RPMI7951 (cell line): ENCODE measurements around the gene AP4M1. TPM values are rescaled to one million over a fixed set of nuclear protein-coding genes. Genes with fewer than 3 reads are reported as not detected.
"Not testable (repeated sequence)": the region's sequence is repeated elsewhere in the genome, so short reads cannot be mapped to it uniquely, and the experiment has no call there.

Experiments used
- DNase-seq: peaks from one replicate; pipeline ENCODE4 v3.0.0-alpha.2; 2012; ENCODE audit warnings: low read depth
- total RNA-seq: library from RNA; depleted of rRNA; stranded (reverse); fragments of >200 nt; shearing (Covaris generic); gene quantifications from 2 replicates; pipeline ENCODE4 v1.2.3, GENCODE V29; 2014

AP4M1 gene
- total RNA-seq, 1 experiment from 2014 or later = 22.6 TPM

DNA sequence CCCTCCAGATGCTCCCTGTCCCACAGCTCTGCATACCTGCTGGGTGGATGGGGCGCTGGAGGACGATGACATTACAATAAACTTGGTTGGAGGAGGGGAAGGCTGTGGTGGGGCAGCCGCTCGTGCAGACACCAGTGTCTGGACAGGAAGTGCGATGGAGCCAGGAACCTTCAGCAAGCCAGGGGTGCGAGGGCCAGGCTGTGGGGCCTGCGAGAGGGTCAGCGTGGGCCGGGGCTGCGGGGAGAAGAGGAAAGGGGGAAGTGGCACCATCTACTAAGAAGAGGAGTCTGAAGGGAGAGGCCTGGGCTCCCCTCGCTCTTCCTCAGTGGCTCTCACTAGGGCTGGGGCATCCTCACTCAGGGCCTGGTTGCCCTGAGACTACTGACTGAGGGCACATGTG is 6.4 kb downstream of the AP4M1 start:
- no peak for DNase-seq

DNA sequence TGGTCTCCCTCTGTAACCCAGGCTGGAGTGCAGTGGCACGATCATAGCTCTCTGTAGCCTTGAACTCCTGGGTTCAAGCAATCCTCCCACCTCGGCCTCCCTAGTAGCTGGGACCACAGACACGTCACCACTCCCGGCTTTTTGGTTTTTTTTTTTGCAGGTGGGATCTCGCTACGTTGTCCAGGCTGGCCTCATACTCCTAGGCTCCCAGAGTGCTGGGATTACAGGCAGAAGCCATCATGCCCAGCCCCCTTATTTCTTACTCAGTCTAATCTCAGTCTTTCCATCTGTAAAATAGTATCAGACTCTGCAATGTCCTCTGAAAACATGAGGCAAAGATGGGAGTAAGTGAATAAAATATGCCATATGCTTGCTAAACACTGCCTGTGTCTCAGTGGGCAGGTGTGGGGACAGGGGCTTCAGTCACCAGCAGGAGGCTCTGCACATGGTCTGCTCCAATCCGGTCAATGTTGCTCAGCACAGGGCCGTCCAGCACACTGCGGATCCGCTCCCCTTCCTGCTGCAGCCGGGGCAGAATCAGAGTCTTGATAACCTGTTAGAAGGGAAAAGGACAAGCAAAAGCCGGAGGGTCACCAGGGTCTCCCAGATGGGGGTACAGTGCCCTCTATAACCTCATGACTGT is 8.2 kb downstream of the AP4M1 start:
- DNase-seq = no peak

- DNase-seq = no peak
Observed at GRCh38 chr7:100111156-100111555, 9.7 kb downstream of the AP4M1 start.

GRCh38 chr7:100111914-100112313 is 10.5 kb downstream of the AP4M1 start:
- DNase-seq = no peak

DNA sequence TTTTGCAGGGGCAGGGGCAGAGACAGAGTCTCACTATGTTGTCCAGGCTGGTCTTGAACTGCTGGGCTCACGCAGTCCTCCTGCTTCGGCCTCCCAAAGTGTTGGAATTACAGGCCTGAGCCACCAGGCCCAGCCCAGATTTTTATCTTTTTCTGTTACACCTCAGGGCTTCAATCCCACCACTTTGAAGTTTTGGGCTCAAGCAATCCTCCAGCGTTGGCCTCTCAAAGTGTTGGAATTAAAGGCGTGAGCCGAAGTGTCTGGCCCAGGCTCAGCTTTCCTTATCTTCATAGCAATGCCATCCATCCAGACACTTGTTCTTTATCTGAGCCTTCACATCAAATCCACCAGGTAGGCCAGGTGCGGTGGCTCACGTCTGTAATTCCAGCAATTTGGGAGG is 13.6 kb downstream of the AP4M1 start:
- no peak for DNase-seq

- no peak for DNase-seq
Observed at GRCh38 chr7:100118388-100119071, 17.1 kb downstream of the AP4M1 start.

DNA sequence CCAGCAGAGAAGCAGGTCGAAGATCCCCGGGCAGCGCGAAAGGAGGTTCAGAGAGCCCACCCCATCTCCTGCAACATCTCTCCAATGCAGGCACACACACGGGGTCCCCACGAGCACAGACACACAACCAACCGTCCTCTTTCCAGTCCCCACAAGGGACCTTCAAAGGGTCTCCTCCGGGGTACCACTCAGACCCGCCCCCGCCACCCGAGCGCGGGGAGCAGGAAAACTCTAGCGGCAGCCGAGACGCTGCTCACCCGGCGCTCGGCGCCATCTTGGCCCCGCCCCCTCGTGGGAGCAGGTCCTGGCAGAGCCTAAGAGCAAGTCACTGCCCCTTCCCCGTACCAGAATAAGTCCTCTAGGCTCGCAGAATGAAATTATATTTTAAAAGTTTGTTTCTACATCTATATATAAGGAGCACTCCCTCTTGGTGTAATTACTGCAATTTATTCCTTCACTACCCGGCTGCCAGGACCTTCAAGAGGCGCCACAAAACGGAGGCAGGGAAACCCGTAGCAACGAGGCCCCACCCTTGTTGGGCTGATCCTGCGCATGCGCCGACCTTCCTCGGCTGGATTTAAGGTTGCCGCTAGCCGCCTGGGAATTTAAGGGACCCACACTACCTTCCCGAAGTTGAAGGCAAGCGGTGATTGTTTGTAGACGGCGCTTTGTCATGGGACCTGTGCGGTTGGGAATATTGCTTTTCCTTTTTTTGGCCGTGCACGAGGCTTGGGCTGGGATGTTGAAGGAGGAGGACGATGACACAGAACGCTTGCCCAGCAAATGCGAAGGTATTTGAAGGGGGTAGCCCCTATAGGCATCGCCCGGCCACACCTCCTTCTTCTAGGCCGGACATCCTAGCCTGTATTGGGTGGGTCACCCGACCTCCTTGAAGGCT is 17.9 kb downstream of the AP4M1 start, which contains the start of the genes CNPY4 and TAF6:
TSS of gene CNPY4 (plus strand) at position 563 of the 898 bp plus-strand sequence. CDS start at position 674, 111 bp downstream.
TSS of gene TAF6 (minus strand) at position 287 of the 898 bp plus-strand sequence. CDS start 5,149 bp downstream, outside the sequence.
- peak; percentile 95 for DNase-seq

- DNase-seq = peak; percentile 70
Observed at GRCh38 chr7:100119970-100120732, 18.7 kb downstream of the AP4M1 start.

DNA sequence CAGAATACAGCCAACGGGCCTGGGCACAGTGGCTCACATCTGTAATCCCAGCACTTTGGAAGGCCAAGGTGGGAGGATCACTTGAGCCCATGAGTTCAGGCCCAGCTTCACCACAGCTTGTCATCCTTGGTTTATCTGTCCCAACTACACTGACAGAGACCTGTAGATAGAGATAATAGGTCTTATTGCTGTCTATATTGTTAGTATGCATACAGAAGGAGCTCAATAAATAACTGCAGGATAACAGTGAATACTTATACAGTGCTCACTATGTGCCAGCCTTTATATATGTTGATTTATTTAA is 19.2 kb downstream of the AP4M1 start:
- no peak for DNase-seq

DNA sequence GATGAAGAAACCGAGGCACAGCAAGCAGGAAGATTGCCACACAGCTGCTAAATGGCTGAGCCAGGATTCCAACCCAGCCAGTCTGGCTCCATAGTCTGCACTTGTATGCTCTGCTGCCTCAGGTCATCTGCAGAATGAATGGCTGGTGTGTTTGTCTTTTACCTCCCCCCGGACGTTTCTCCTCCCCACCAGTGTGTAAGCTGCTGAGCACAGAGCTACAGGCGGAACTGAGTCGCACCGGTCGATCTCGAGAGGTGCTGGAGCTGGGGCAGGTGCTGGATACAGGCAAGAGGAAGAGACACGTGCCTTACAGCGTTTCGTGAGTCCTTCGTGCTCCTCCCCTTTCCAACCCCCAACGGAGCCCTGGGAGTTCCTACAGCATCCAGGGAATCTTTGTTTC is 20.6 kb downstream of the AP4M1 start:
- no peak for DNase-seq

GRCh38 chr7:100122568-100122967 is 21.1 kb downstream of the AP4M1 start:
- DNase-seq = no peak

- no peak for DNase-seq
Observed at GRCh38 chr7:100124301-100125230, 23.1 kb downstream of the AP4M1 start.

- DNase-seq = no peak
Observed at GRCh38 chr7:100126239-100126930, 24.9 kb downstream of the AP4M1 start.

- DNase-seq = peak; percentile 91
Observed at GRCh38 chr7:100126931-100127865, 25.8 kb downstream of the AP4M1 start, which contains the start of gene MBLAC1. MBLAC1 (plus strand) TSS chr7:100126967; CDS start chr7:100127396, 429 bp downstream.

DNA sequence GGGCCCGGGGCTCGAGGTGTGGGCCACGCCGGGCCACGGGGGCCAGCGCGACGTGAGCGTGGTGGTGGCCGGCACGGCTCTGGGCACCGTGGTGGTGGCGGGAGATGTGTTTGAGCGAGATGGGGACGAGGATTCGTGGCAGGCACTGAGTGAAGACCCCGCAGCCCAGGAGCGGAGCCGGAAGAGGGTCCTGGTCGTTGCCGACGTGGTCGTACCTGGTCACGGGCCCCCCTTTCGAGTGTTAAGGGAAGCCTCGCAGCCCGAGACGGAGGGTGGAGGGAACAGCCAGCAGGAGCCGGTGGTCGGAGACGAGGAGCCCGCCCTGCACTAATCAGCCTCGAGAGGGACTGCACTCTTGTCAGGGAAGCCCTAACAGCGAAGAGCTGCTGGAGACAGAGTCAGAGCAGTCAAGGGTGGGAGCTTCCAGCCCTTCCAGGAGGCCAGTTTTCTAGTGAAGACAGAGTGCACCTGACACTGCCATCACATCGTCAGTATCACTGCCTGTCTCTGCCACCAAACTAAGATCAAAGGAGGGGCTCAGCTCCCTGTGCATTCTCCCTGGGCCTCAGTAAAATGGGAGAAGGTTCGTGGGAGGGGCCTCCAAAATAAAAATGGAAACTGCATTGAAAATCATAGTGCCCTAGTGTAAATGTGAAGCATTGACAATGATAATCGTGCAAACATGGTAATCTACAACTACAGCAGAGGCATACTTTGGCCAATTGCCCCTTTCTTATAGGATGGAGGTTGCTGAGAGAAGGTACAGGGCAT is 26.6 kb downstream of the AP4M1 start:
- DNase-seq = no peak

- no peak for DNase-seq
Observed at GRCh38 chr7:100128637-100128963, 27.2 kb downstream of the AP4M1 start.

DNA sequence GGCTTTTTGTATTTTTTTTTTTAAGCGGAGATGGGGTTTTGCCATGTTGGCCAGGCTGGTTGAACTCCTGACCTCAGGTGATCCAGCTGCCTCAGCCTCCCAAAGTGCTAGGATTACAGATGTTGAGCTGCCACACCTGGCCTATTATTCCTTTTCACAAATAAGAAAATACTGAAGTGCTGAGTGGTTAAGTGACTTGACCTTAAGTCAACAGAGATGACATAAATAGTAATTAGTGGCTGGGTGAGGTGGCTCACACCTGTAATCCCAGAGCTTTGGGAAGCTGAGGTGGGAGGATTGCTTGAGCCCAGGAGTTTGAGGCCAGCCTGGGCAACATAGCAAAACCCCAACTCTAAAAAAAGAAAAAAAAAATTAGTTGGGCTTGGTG is 28.8 kb downstream of the AP4M1 start:
- not testable (repeated sequence) for DNase-seq
